ENCODE results near the gene YWHAH. TPM values are rescaled to one million over a fixed set of nuclear protein-coding genes. Genes with fewer than 3 reads are reported as not detected.

Gene YWHAH
- total and polyA plus RNA-seq, 2 experiments from 2014 or later: 80.7 to 135 TPM

DNA sequence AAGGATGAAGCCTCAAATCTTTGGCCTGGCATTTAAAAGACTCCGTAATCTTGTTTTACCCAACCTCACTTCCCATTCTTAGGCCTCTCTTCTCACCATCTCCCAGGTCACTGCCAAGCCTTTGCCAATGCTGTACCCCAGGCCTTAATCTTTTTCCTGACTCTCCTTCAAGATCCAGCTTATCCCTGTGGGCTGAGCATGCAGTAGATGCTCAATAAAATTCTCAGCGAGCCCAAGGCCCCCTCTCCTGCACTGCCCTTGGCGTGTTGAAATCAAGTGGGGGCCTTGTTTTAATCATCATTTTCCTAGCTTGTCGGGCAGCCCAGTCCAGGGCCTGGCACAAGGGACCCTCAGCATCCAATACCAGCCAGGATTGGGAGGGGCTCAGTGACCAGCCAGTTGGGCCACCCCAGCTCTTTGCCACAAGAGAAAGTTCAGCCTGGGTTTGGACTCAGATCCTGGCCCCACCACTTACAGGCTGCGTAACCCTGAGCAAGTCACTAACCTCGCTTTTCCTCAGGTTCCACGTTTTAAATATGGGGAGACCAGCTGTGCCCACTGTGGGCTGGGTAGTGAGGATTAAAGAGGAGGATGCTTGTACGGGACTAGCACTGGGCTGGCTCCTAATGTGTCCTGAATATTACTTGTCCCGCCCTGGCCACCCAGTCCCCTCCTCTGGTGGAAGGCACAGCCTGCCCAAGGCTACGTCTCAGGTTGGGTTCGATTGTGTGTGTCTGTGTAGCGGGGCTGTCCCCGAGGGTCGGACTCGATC, 943 bp upstream of the YWHAH start:
- Histone ChIP-seq H3K9me2 (replicated peaks; ENCODE audit: insufficient read depth) (no peaks in the 10 kb centered on the region), H4K20me1 (ENCODE audit: insufficient read depth, poor library complexity, severe bottlenecking) (peaks cover 14% of the 10 kb centered on the region), H3K27me3 (no peaks in the 10 kb centered on the region), H3K4me1 (ENCODE audit: insufficient read depth) (peaks cover 11% of the 10 kb centered on the region), H3K4me3 (peak overlapping the region; percentile 51), H3K9me3 (ENCODE audit: low read depth) (no peaks in the 10 kb centered on the region), H3K36me3 (replicated peaks; ENCODE audit: insufficient read depth, low read depth) (no peaks in the 10 kb centered on the region), H2AFZ (peak overlapping the region; percentile 73), H3K79me2 (peaks cover 36% of the 10 kb centered on the region), H3K4me2 (peak overlapping the region; percentile 83), H3K27ac (peak overlapping the region; percentile 98)
- WGBS (ENCODE audit: low lambda C conversion rate, missing lambda C conversion rate): 43% methylated on average over 15 of the region's 15 CpGs
- DNase-seq (ENCODE audit: low spot score): no peak
- TF ChIP-seq EZH2phosphoT487 (IDR thresholded peaks at IDR 0.05; ENCODE audit: low read depth, severe bottlenecking, unreplicated experiment): no peak
- TF ChIP-seq, protein P1, sequence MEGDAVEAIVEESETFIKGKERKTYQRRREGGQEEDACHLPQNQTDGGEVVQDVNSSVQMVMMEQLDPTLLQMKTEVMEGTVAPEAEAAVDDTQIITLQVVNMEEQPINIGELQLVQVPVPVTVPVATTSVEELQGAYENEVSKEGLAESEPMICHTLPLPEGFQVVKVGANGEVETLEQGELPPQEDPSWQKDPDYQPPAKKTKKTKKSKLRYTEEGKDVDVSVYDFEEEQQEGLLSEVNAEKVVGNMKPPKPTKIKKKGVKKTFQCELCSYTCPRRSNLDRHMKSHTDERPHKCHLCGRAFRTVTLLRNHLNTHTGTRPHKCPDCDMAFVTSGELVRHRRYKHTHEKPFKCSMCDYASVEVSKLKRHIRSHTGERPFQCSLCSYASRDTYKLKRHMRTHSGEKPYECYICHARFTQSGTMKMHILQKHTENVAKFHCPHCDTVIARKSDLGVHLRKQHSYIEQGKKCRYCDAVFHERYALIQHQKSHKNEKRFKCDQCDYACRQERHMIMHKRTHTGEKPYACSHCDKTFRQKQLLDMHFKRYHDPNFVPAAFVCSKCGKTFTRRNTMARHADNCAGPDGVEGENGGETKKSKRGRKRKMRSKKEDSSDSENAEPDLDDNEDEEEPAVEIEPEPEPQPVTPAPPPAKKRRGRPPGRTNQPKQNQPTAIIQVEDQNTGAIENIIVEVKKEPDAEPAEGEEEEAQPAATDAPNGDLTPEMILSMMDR (IDR thresholded peaks at IDR 0.05; ENCODE audit: poor library complexity): no peak
- no peak for TF ChIP-seq EZH2 (IDR thresholded peaks at IDR 0.05; ENCODE audit: borderline replicate concordance)

DNA sequence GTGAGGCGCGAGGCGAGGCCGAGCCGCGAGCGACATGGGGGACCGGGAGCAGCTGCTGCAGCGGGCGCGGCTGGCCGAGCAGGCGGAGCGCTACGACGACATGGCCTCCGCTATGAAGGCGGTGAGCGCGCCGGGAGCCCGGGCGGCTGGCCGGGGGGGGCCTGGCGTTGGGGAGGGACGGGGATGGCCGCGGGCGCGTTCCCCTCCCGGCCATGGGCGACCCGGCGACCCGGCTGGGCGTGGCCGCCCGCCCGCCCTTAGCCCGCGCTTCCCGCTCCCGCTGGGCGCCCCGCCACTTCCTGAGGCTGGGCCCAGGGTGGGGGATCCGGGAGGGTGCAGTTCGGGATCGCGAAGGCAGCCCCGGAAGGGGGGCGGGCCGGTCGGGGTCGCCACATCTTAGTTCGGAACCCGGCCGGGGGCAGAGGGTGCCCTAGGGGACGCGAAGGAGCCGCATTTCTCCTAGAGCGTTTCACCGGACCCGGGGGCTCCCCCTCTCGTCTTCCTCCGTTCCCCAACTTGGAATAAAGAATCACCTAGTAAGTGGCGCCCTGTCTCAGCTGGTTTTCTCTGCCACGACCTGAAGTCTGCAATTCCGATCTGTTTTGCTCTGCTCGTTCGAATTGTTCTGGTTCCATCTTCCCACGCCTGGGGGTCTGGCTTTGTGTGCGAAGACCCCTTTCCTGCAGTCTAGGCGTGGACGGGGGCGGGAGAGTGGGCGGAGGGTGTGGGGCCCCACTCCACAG, 536 bp downstream of the YWHAH start:
- TF ChIP-seq, protein P1 (IDR thresholded peaks at IDR 0.05; ENCODE audit: poor library complexity): peak; percentile 3
- TF ChIP-seq EZH2phosphoT487 (IDR thresholded peaks at IDR 0.05; ENCODE audit: low read depth, severe bottlenecking, unreplicated experiment): no peak
- no peak for TF ChIP-seq EZH2 (IDR thresholded peaks at IDR 0.05; ENCODE audit: borderline replicate concordance)
- Histone ChIP-seq H3K79me2 (peaks cover 51% of the 10 kb centered on the region), H3K4me2 (peak overlapping the region; percentile 89), H3K36me3 (replicated peaks; ENCODE audit: insufficient read depth, low read depth) (no peaks in the 10 kb centered on the region), H3K27me3 (no peaks in the 10 kb centered on the region), H3K27ac (peak overlapping the region; percentile 99), H2AFZ (peak overlapping the region; percentile 81), H4K20me1 (ENCODE audit: insufficient read depth, poor library complexity, severe bottlenecking) (peaks cover 14% of the 10 kb centered on the region), H3K4me1 (ENCODE audit: insufficient read depth) (peaks cover 11% of the 10 kb centered on the region), H3K9me2 (replicated peaks; ENCODE audit: insufficient read depth) (no peaks in the 10 kb centered on the region), H3K4me3 (peak overlapping the region; percentile 98), H3K9me3 (ENCODE audit: low read depth) (no peaks in the 10 kb centered on the region)
- no peak for DNase-seq (ENCODE audit: low spot score)
- 4% methylated on average over 18 of the region's 76 CpGs for WGBS (ENCODE audit: low lambda C conversion rate, missing lambda C conversion rate)

DNA sequence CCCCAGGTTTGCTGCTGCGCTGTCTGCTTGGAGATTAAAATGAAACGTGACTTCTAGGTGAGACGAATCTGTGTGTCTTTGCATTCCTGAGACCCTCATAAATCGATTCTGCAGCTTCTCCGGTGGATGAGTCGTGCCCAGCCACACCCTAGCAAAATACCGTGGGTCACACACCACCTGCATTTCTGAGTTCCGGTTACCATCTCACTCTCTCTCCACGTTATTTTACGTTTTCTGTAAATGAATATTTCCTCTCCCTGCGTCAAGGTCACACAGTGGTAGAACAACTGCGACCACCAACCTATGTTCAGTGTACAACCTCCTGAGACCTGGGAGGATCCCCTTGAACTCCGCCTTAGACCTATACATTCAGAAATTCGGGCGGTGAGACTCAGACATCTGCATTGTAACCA, 1.1 kb downstream of the YWHAH start:
- Histone ChIP-seq H3K4me3 (peak overlapping the region; percentile 98), H3K4me1 (ENCODE audit: insufficient read depth) (peaks cover 11% of the 10 kb centered on the region), H3K4me2 (peak overlapping the region; percentile 89), H4K20me1 (ENCODE audit: insufficient read depth, poor library complexity, severe bottlenecking) (peaks cover 17% of the 10 kb centered on the region), H3K27me3 (no peaks in the 10 kb centered on the region), H3K36me3 (replicated peaks; ENCODE audit: insufficient read depth, low read depth) (no peaks in the 10 kb centered on the region), H3K9me3 (ENCODE audit: low read depth) (no peaks in the 10 kb centered on the region), H3K79me2 (peaks cover 57% of the 10 kb centered on the region), H3K27ac (peak overlapping the region; percentile 99), H2AFZ (peak overlapping the region; percentile 81), H3K9me2 (replicated peaks; ENCODE audit: insufficient read depth) (no peaks in the 10 kb centered on the region)
- under 1% methylated on average over 15 of the region's 15 CpGs for WGBS (ENCODE audit: low lambda C conversion rate, missing lambda C conversion rate)
- peak; percentile 31 for DNase-seq (ENCODE audit: low spot score)
- TF ChIP-seq, protein P1 (IDR thresholded peaks at IDR 0.05; ENCODE audit: poor library complexity): no peak
- TF ChIP-seq EZH2phosphoT487 (IDR thresholded peaks at IDR 0.05; ENCODE audit: low read depth, severe bottlenecking, unreplicated experiment) (no peak), EZH2 (IDR thresholded peaks at IDR 0.05; ENCODE audit: borderline replicate concordance) (no peak)
